Activated CD4-positive, alpha-beta T cell treated with anti-CD3 and anti-CD28 coated beads for 36 hours (primary cell): ENCODE measurements around the gene HOXB8. TPM values are rescaled to one million over a fixed set of nuclear protein-coding genes. Genes with fewer than 3 reads are reported as not detected.

Source experiments
- ATAC-seq: fragments of 200-7000 bp; cut with Tn5 transposase; one replicate; pipeline ENCODE4 v1.10.0; 2021; ENCODE audit warnings: mild to moderate bottlenecking, moderate library complexity
- CTCF ChIA-PET: fragments of 350-600 bp; sonication (Branson Sonifier 250); formaldehyde crosslinking; loops from one replicate; lab custom pipeline; 2021; ENCODE audit warnings: antibody characterized with exemption; lab: Charles Lee
- POLR2A ChIA-PET: fragments of 350-600 bp; sonication (Branson Sonifier 250); formaldehyde crosslinking; loops from one replicate; lab custom pipeline; 2021; ENCODE audit warnings: antibody characterized with exemption, inconsistent platforms; lab: Charles Lee
- DNase-seq: peaks from one replicate; pipeline ENCODE4 v3.0.0-alpha.2; 2020
- H3K27ac Mint-ChIP-seq: one replicate; pipeline ENCODE4 v1.8.0; 2021; ENCODE audit warnings: mixed read lengths
- H3K27me3 Mint-ChIP-seq: one replicate; pipeline ENCODE4 v1.8.0; 2021; ENCODE audit warnings: mixed read lengths
- H3K36me3 Mint-ChIP-seq: one replicate; pipeline ENCODE4 v1.8.0; 2021; ENCODE audit warnings: low read depth, mixed read lengths
- H3K4me1 Mint-ChIP-seq: one replicate; pipeline ENCODE4 v1.8.0; 2021; ENCODE audit warnings: mixed read lengths
- H3K4me3 Mint-ChIP-seq: one replicate; pipeline ENCODE4 v1.8.0; 2021; ENCODE audit warnings: mild to moderate bottlenecking, moderate library complexity, mixed read lengths
- H3K9me3 Mint-ChIP-seq: one replicate; pipeline ENCODE4 v1.8.0; 2021; ENCODE audit warnings: low read depth, mixed read lengths
- intact Hi-C, 2 experiments: fragments of 100-400 bp; cut with DNase I in 1 of 2; cut with micrococcal nuclease in 1 of 2; formaldehyde crosslinking; loops; one replicate each; pipeline versions ENCODE4 v1.14.2 to v1.15.1; 2022 to 2024; cut with DNase I, micrococcal nuclease
- total RNA-seq, 2 experiments: library from RNA; stranded (reverse); gene quantifications; one replicate each; pipeline ENCODE4 v1.2.3, GENCODE V29; 2021

The HOXB8 gene
- total RNA-seq, 2 experiments from 2014 or later, result not detected

- Mint-ChIP-seq H3K4me1 (peaks cover 34% of the 10 kb centered on the region), H3K36me3 (no peaks in the 10 kb centered on the region), H3K27ac (peak overlapping the region; percentile 35), H3K9me3 (no peaks in the 10 kb centered on the region), H3K4me3 (peak overlapping the region; percentile 46), H3K27me3 (peaks cover 82% of the 10 kb centered on the region)
- ATAC-seq (peak; percentile 27), DNase-seq (peak; percentile 57)
- CTCF ChIA-PET, result interaction anchor here (0.6 to 6.7 kb wide), 3 partner anchors 21 to 264 kb away, joined by 3 to 74 read pairs (median 8); no protein-coding TSS in a partner anchor
- POLR2A ChIA-PET, result no interaction called here
- intact Hi-C loops, result loop anchor here (2.0 to 10.0 kb wide), 3 partner anchors 15 to 453 kb away; no protein-coding TSS in a partner anchor
Measured at GRCh38 chr17:48597778-48598631, 17.1 kb downstream of the HOXB8 start.

- intact Hi-C loops, result loop anchor here (2.0 to 10.0 kb wide), 3 partner anchors 15 to 453 kb away; no protein-coding TSS in a partner anchor
- H3K4me3 Mint-ChIP-seq, result peak overlapping the region; percentile 46
Measured at GRCh38 chr17:48597528-48597777, 17.6 kb downstream of the HOXB8 start.

GRCh38 chr17:48596735-48597527, 18.2 kb downstream of the HOXB8 start:
- H3K27ac Mint-ChIP-seq, result no peak overlapping the region
- ChIA-PET POLR2A (no interaction called here), CTCF (interaction anchor here (0.6 to 6.7 kb wide), 11 partner anchors 13 to 572 kb away, joined by 3 to 74 read pairs (median 3); partner anchors contain the start of gene HOXB9)
- no peaks in the 10 kb centered on the region for H3K9me3 Mint-ChIP-seq
- intact Hi-C loops, result loop anchor here (2.0 to 10.0 kb wide), 3 partner anchors 16 to 452 kb away; no protein-coding TSS in a partner anchor
- no peak for DNase-seq
- H3K4me1 Mint-ChIP-seq, result peaks cover 36% of the 10 kb centered on the region
- H3K4me3 Mint-ChIP-seq, result peak overlapping the region; percentile 46
- H3K27me3 Mint-ChIP-seq, result peaks cover 84% of the 10 kb centered on the region
- ATAC-seq, result no peak
- H3K36me3 Mint-ChIP-seq, result no peaks in the 10 kb centered on the region

More at GRCh38 chr17:48597528-48597777, 17.6 kb downstream of the HOXB8 start:
- H3K27ac Mint-ChIP-seq, result no peak overlapping the region
- POLR2A ChIA-PET, result no interaction called here
- no peaks in the 10 kb centered on the region for H3K9me3 Mint-ChIP-seq
- DNase-seq (no peak), ATAC-seq (no peak)
- H3K27me3 Mint-ChIP-seq, result peaks cover 83% of the 10 kb centered on the region
- H3K36me3 Mint-ChIP-seq, result no peaks in the 10 kb centered on the region
- peaks cover 37% of the 10 kb centered on the region for H3K4me1 Mint-ChIP-seq
- CTCF ChIA-PET, result interaction anchor here (1.4 to 6.7 kb wide), 2 partner anchors 263 to 572 kb away, joined by 3 to 74 read pairs; no protein-coding TSS in a partner anchor

GRCh38 chr17:48596000-48596734, 18.9 kb downstream of the HOXB8 start:
- Mint-ChIP-seq H3K9me3 (no peaks in the 10 kb centered on the region), H3K4me3 (peak overlapping the region; percentile 46), H3K4me1 (peaks cover 36% of the 10 kb centered on the region), H3K36me3 (no peaks in the 10 kb centered on the region), H3K27me3 (peaks cover 84% of the 10 kb centered on the region), H3K27ac (peak overlapping the region; percentile 14)
- ChIA-PET CTCF (interaction anchor here (0.6 to 6.7 kb wide), 13 partner anchors 14 to 571 kb away, joined by 3 to 74 read pairs (median 3); partner anchors contain the start of gene HOXB9), POLR2A (no interaction called here)
- intact Hi-C loops, result loop anchor here (2.0 to 10.0 kb wide), 3 partner anchors 17 to 451 kb away; no protein-coding TSS in a partner anchor
- ATAC-seq (peak; percentile 50), DNase-seq (peak; percentile 70)

GRCh38 chr17:48595278-48595999, 19.7 kb downstream of the HOXB8 start:
- Mint-ChIP-seq H3K9me3 (no peaks in the 10 kb centered on the region), H3K27me3 (peaks cover 82% of the 10 kb centered on the region), H3K27ac (no peak overlapping the region), H3K4me3 (no peak overlapping the region), H3K36me3 (no peaks in the 10 kb centered on the region), H3K4me1 (peaks cover 36% of the 10 kb centered on the region)
- no peak for DNase-seq
- intact Hi-C loops, result loop anchor here in 1 of 2 experiments (5.0 to 10.0 kb wide), 2 partner anchors 53 to 451 kb away; no protein-coding TSS in a partner anchor
- ChIA-PET POLR2A (no interaction called here), CTCF (interaction anchor here (0.6 to 6.7 kb wide), 13 partner anchors 15 to 494 kb away, joined by 3 to 74 read pairs (median 3); partner anchors contain the start of genes CBX1 and HOXB9)
- ATAC-seq, result no peak

GRCh38 chr17:48594538-48595277, 20.4 kb downstream of the HOXB8 start:
- Mint-ChIP-seq H3K36me3 (no peaks in the 10 kb centered on the region), H3K9me3 (no peaks in the 10 kb centered on the region), H3K4me1 (peaks cover 39% of the 10 kb centered on the region), H3K4me3 (no peak overlapping the region), H3K27ac (no peak overlapping the region), H3K27me3 (peaks cover 82% of the 10 kb centered on the region)
- DNase-seq, result no peak
- CTCF ChIA-PET, result interaction anchor here (0.6 to 6.7 kb wide), 13 partner anchors 19 to 813 kb away, joined by 3 to 74 read pairs (median 3); partner anchors contain the start of gene CBX1
- POLR2A ChIA-PET, result no interaction called here
- ATAC-seq, result no peak
- intact Hi-C loops, result loop anchor here (1.0 to 10.0 kb wide), 7 partner anchors 52 to 512 kb away; no protein-coding TSS in a partner anchor

- no peak overlapping the region for H3K27ac Mint-ChIP-seq
- H3K4me1 Mint-ChIP-seq, result peaks cover 40% of the 10 kb centered on the region
- ATAC-seq, result peak; percentile 67
- peaks cover 80% of the 10 kb centered on the region for H3K27me3 Mint-ChIP-seq
- peak; percentile 90 for DNase-seq
- H3K9me3 Mint-ChIP-seq, result no peaks in the 10 kb centered on the region
- ChIA-PET CTCF (interaction anchor here (0.6 to 6.7 kb wide), 36 partner anchors 10 to 812 kb away, joined by 3 to 74 read pairs (median 5); partner anchors contain the start of gene HOXB9), POLR2A (no interaction called here)
- intact Hi-C loops, result loop anchor here (1.0 to 10.0 kb wide), 8 partner anchors 258 to 569 kb away; no protein-coding TSS in a partner anchor
- H3K4me3 Mint-ChIP-seq, result peak overlapping the region; percentile 67
- H3K36me3 Mint-ChIP-seq, result no peaks in the 10 kb centered on the region
Measured at GRCh38 chr17:48593840-48594537, 21.1 kb downstream of the HOXB8 start.

- peak within 1 kb of the TSS; percentile 67 for H3K4me3 Mint-ChIP-seq
- CTCF ChIA-PET, result interaction anchor here (0.6 to 6.7 kb wide), 72 partner anchors 10 to 567 kb away, joined by 3 to 74 read pairs (median 4); partner anchors contain the start of genes HOXB8 and HOXB9
- DNase-seq, result peak; percentile 53
Measured at GRCh38 chr17:48593126-48593829, 21.8 kb downstream of the HOXB8 start, which contains the start of gene HOXB5. Gene HOXB5, minus strand, starts transcription at chr17:48593779. Its CDS starts 97 bp downstream, at chr17:48593682.

More at GRCh38 chr17:48593126-48593829, 21.8 kb downstream of the HOXB8 start, which contains the start of gene HOXB5:
- H3K9me3 Mint-ChIP-seq, result no peaks in the 10 kb centered on the region
- peaks cover 80% of the 10 kb centered on the region for H3K27me3 Mint-ChIP-seq
- no peak for ATAC-seq
- no peak within 1 kb of the TSS for H3K27ac Mint-ChIP-seq
- H3K4me1 Mint-ChIP-seq, result peaks cover 38% of the 10 kb centered on the region
- no peaks in the 10 kb centered on the region for H3K36me3 Mint-ChIP-seq
- POLR2A ChIA-PET, result interaction anchor here (0.6 to 0.9 kb wide), 2 partner anchors 8 to 357 kb away, joined by 3 read pairs; no protein-coding TSS in a partner anchor
- intact Hi-C loops, result loop anchor here (1.0 to 10.0 kb wide), 7 partner anchors 331 to 568 kb away; no protein-coding TSS in a partner anchor
